GM13976 (cell line): ENCODE data around the gene ZNF428.

Experiments
- DNase-seq: peaks from one replicate; pipeline ENCODE4 v3.0.0; 2012; ENCODE audit warnings: low spot score
- in situ Hi-C: fragments of 300-500 bp; cut with MboI; formaldehyde crosslinking; loops from one replicate; pipeline ENCODE4 v1.12.0; 2022; ENCODE audit warnings: low sequenced_read_pairs, mixed read lengths, inconsistent platforms; ENCODE audit not compliant: unreplicated experiment
- TF ChIP-seq, protein P1 (sequence below): IDR thresholded peaks from 2 replicates; pipeline ENCODE4 v1.5.1; 2012; ENCODE audit warnings: borderline replicate concordance, mild to moderate bottlenecking; ENCODE audit not compliant: insufficient read depth; ENCODE audit errors: extremely low read depth, missing control alignments, control extremely low read depth

Gene ZNF428

DNA sequence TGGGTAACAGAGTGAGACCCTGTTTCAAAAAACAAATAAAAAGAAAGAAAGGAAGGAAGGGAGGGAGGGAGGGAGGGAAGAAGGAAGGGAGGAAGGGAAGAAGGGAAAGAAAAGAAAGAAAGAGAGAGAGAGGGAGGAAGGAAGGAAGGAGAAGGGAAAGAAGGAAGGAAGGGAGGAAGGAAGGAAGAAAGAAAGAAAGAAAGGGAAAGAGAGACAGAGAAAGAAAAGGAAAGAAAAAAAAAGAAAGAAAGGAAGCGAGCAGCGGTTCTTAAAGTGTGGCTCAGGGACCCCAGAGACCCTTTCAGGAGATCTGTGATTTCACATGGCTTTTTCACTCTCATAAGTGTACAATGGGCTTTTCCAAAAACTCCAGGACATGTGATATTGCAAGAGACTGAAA is 30.1 kb upstream of the ZNF428 start:
- in situ Hi-C loops = no loop called here
- no peak for DNase-seq
- TF ChIP-seq, protein P1, sequence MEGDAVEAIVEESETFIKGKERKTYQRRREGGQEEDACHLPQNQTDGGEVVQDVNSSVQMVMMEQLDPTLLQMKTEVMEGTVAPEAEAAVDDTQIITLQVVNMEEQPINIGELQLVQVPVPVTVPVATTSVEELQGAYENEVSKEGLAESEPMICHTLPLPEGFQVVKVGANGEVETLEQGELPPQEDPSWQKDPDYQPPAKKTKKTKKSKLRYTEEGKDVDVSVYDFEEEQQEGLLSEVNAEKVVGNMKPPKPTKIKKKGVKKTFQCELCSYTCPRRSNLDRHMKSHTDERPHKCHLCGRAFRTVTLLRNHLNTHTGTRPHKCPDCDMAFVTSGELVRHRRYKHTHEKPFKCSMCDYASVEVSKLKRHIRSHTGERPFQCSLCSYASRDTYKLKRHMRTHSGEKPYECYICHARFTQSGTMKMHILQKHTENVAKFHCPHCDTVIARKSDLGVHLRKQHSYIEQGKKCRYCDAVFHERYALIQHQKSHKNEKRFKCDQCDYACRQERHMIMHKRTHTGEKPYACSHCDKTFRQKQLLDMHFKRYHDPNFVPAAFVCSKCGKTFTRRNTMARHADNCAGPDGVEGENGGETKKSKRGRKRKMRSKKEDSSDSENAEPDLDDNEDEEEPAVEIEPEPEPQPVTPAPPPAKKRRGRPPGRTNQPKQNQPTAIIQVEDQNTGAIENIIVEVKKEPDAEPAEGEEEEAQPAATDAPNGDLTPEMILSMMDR = no peak

DNA sequence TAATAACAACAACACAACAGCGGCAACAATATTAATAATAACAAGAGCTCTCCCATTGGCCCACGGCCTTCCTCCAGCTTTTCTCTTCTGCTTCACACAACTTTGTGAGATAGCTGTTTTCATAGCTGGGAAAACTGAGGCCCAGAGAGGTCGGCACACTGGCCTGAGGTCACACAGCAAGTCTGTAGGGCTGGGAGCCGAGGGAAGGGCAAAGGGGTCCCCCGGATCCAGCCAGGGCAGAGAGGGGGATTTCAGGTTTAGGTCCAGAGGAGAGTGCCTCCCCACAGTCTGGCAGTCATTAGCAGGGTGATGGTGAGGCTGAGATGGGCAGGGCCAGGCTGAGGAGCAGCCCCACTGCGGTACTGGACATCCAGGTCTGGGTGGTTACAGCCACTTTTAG is 29.2 kb upstream of the ZNF428 start:
- DNase-seq = no peak
- in situ Hi-C loops = no loop called here
- TF ChIP-seq, protein P1 = no peak

DNA sequence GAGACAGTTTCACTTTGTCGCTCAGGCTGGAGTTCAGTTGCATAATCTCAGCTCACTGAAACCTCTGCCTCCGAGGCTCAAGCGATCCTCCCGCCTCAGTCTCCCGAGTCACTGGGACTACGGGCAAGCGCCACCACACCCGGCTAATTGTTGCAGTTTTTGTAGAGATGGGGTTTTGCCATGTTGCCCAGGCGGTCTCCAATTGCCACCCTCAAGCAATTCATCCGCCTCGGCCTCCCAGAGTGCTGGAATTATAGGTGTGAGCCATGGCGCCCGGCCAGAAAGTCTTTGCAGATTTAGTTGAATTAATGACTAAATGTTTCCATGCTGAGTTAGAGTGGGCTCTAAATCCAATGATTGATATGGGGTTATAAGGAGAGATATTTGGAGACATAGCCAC is 24.8 kb upstream of the ZNF428 start:
- TF ChIP-seq, protein P1 = no peak
- DNase-seq = no peak

DNA sequence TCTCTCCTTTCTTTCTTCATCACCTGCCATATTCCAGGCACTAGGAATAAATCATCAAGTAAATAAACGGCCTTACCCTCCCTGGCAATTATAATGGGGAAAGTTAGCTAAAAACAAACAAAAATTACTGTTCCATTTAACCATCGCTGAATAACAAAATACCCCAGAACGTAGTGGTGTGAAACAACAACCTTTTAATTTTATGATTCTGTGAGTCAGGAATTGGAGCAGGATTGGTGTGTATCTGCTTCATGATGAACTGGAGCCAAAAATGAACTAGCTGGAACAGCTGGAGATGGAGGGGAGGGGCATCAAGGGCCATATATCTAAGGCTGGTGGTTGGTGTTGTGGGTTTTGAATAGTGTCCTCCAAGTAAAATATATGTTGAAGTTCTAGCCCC is 23.9 kb upstream of the ZNF428 start:
- TF ChIP-seq, protein P1 = no peak
- in situ Hi-C loops = no loop called here
- no peak for DNase-seq

More for the DNA sequence above, 24.8 kb upstream of the ZNF428 start:
- in situ Hi-C loops = no loop called here

DNA sequence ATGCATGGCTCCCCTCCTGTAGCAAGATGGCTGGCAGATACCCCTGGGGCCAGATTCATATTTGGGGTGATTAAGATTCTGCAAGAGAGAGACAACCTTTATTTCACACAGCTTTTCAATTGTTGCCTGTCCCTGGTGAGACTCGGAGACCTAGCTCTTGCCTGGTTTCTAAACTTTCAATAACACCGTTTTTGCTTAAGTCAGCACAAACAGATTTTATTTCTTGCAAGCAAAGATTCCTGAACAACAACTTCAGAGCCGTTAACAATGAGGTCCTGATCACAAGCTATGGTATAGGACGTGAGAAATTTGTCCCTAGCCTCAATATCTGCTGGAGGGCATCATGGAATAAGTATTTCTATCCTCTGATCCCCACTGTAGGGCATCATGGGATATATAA is 23.1 kb upstream of the ZNF428 start:
- in situ Hi-C loops = no loop called here
- DNase-seq = no peak
- TF ChIP-seq, protein P1 = no peak

DNA sequence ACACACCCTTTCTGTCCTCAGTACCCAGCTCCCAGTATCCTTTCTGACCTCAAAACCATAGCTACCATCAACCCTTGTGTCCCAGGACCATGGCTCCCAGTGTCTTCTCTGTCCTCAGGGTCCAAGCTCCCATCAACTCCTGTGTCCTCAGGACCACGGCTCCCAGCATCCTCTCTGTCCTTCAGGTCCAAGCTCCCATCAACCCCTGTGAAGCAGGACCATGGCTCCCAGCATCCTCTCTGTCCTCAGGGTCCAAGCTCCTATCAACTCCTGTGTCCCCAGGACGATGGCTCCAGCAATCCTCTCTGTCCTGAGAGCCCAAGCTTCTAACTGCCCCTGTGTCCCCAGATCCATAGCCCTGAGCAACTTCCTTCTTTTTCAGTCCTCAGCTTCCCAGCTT is 21.9 kb upstream of the ZNF428 start:
- TF ChIP-seq, protein P1 = no peak
- no peak for DNase-seq
- in situ Hi-C loops = no loop called here

DNA sequence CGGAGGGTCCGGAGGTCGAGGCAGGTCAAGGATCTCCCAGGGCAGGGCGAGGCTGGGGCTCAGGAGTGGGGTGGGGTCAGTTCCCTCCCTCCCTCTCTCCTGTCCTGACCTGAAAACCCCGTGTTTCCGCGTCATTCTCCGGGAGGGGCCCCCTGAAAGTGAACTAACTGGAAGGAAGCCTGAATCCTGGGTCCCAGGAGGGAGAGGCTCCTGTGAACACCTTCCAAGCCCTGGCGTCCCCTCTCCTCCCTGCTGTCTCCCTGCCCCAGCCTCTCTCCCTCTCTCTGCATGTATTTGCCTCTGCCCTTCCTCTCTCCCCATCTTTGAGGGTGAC is 21.0 kb upstream of the ZNF428 start:
- TF ChIP-seq, protein P1 = no peak
- no peak for DNase-seq
- in situ Hi-C loops = no loop called here
